Suprapubic skin (tissue), 3 donors: ENCODE measurements around the gene NTN1.

Experiments
- CTCF ChIP-seq, 2 donors: fragments of 200-600 bp in 1 of 2; fragments of 450-650 bp in 1 of 2; sonication (generic) in 1 of 2; IDR thresholded peaks; one replicate each; pipeline ENCODE4 v1.5.1; 2016 to 2019; ENCODE audit warnings: antibody characterized with exemption in 2 of 2, mild to moderate bottlenecking in 1 of 2, moderate library complexity in 1 of 2
- POLR2AphosphoS5 ChIP-seq, 3 donors: sonication (generic); formaldehyde crosslinking; IDR thresholded peaks; one replicate each; pipeline ENCODE4 v1.6.1; 2017; ENCODE audit warnings: antibody characterized with exemption in 3 of 3

- TF ChIP-seq CTCF (IDR thresholded peaks at IDR 0.05) (no peak), POLR2AphosphoS5 (IDR thresholded peaks at IDR 0.05) (no peak)
Observed at GRCh38 chr17:9016941-9017552, 4.3 kb upstream of the NTN1 start.
